Stimulated activated CD4-positive, alpha-beta T cell treated with anti-CD3 and anti-CD28 coated beads, Interleukin-4, amount 100 ng/mL, for 24 hours (primary cell): Measurements from ENCODE around the gene RFNG.

Experiments used
- DNase-seq: peaks from one replicate; pipeline ENCODE4 v3.0.0-alpha.2; 2020

RFNG gene

DNA sequence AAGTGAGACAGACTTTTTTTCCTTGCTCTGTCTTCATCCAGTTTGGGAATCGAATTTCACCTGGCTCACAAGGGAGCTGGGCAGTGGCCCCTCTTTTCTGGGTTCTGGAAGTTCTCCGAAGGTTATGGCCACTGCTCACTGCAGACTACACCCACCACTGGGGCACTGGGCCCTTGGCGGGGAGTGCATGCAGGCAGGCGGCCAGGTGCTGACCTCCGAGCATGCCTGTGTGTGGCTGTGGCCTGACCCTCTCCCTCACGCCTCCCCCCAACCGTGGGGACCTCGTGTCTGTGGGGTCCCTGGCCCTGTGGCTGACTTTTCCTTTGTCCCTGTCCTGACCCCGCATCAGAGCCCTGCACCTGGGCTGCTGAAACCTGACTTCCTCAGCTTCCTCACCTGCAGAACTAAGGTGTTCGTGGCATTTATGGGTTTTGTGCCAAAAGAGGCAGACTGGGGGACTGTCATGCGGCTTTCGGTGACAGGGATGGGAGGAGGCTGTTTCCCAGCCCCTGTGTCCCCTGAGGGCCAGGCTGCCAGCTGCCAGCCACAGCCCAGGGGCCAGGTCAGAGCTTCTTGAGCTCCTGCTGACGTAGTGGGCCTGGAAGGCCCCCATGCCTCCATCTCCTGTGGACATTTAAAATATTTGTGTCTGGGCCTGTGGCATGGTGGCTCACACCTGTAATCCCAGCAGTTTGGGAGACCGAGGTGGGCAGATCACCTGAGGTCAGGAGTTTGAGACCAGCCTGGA, 52.7 kb downstream of the RFNG start:
- DNase-seq, result no peak

GRCh38 chr17:81998212-81998611, 53.4 kb downstream of the RFNG start:
- DNase-seq, result no peak
